ENCODE measurements around the gene SLC14A1. TPM values are rescaled to one million over a fixed set of nuclear protein-coding genes. Genes with fewer than 3 reads are reported as not detected.
A peak's percentile ranks its signal among the peaks of the same experiment; 100 is the strongest.

The SLC14A1 gene
- total and polyA plus RNA-seq, 3 donors from 2014 or later = 0.50 to 0.73 TPM; not detected in 1

DNA sequence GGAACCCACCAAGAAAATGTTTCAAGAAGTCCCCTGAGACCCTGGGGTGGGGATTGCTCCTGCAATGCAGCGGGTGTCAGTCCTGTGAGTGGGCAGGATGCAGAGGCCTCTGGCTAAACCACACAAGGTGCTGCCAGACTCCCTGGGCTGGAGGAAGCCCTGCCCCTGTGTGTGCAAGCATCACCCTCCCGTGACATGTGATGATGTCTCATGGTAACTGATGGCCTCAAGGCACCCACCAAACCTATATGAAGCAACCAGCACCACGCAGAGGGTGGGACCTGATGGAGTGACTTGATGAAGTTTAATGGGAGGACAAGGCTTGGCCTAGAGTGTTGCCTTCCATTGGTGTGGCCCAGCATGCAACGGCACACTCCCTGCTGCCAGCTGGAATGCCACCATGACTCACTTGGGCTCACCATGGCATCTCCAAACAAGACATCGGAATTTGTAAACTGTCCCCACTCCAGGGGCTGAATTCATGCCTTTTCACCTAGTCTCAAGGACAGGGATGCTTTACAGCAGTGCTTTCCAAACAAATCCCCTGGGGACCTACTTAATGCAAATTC is 8.7 kb upstream of the SLC14A1 start:
- 81 to 90% methylated on average over 3 to 5 of the region's 5 CpGs for WGBS, 2 donors
- TF ChIP-seq, protein P1, sequence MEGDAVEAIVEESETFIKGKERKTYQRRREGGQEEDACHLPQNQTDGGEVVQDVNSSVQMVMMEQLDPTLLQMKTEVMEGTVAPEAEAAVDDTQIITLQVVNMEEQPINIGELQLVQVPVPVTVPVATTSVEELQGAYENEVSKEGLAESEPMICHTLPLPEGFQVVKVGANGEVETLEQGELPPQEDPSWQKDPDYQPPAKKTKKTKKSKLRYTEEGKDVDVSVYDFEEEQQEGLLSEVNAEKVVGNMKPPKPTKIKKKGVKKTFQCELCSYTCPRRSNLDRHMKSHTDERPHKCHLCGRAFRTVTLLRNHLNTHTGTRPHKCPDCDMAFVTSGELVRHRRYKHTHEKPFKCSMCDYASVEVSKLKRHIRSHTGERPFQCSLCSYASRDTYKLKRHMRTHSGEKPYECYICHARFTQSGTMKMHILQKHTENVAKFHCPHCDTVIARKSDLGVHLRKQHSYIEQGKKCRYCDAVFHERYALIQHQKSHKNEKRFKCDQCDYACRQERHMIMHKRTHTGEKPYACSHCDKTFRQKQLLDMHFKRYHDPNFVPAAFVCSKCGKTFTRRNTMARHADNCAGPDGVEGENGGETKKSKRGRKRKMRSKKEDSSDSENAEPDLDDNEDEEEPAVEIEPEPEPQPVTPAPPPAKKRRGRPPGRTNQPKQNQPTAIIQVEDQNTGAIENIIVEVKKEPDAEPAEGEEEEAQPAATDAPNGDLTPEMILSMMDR (IDR thresholded peaks at IDR 0.05) = no peak
- Histone ChIP-seq H3K4me1 (no peaks in the 10 kb centered on the region), H3K36me3 (ENCODE audit: low read depth, missing control alignments) (no peaks in the 10 kb centered on the region), H3K9me3 (no peaks in the 10 kb centered on the region), H3K4me3 (no peak overlapping the region), H3K27me3 (no peaks in the 10 kb centered on the region), H3K27ac (no peak overlapping the region)
- intact Hi-C loops (cut with DNase I; ENCODE audit: low total_unique reads) = no loop called here
- DNase-seq = no peak

DNA sequence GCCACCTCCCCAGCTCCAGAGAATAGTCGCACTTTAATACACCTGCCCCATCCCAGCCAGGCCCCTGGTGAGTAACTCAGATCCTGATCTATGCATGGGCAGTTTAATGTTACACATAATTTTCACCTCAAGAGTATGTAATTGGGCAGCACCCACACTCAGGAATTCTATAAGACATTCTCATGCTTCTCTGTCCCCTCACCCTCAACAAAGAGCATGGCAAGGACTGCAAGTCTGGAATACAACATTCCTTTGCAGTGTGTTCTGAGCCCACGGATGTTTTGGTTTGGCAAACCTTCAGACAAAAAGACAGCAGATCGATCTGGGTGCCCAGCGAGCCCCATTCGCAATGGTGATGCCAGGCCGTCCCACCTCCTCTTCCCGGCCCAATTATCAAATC is 4.9 kb upstream of the SLC14A1 start:
- Histone ChIP-seq H3K9me3 (no peaks in the 10 kb centered on the region), H3K36me3 (ENCODE audit: low read depth, missing control alignments) (no peaks in the 10 kb centered on the region), H3K27ac (no peak overlapping the region), H3K4me3 (no peak overlapping the region), H3K27me3 (no peaks in the 10 kb centered on the region), H3K4me1 (no peaks in the 10 kb centered on the region)
- DNase-seq = no peak
- 92 to 96% methylated on average over 7 of the region's 7 CpGs for WGBS, 2 donors
- TF ChIP-seq, protein P1 (IDR thresholded peaks at IDR 0.05) = no peak
- no peak for TF ChIP-seq POLR2A (IDR thresholded peaks at IDR 0.05)
- intact Hi-C loops (cut with DNase I; ENCODE audit: low total_unique reads) = no loop called here

DNA sequence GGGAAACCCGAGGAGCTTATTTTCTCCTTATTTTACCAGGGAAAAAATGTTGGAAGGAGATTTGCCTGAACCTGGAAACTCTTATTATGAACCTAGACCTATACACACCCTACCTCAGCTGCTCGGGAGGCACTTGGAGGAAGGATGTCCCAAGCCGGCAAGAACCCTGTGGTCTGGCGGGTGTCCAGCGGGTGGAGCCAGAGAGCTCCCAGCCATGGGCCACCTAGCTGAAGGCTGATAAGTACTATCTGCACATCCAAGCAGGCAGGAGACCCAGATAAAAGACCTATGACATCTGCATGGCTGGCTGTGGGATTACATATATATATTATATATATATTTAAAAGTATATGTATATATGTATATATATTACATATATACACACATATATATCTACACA is 1.1 kb upstream of the SLC14A1 start:
- intact Hi-C loops (cut with DNase I; ENCODE audit: low total_unique reads) = no loop called here

DNA sequence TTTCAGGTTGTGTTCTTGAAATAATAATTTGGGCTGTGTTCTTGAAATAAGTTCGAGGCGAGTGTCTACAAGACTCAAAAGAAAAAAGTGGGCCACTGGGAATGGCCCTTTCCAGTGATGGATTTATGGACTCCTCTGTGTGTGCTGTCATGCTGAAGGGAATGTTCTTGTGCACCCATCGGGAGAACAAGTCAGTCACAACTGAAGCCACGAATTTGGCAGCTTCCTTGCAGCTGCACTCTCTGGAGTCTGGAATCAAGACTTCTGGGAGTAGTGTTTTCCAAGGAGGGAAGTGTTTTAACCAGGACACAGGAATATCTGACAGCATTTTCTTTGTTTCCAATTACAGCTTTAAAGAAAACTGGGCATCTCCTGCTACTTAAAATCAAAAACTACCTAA is 620 bp downstream of the SLC14A1 start:
- TF ChIP-seq, protein P1 (IDR thresholded peaks at IDR 0.05) = no peak
- no peak for TF ChIP-seq POLR2A (IDR thresholded peaks at IDR 0.05)
- intact Hi-C loops (cut with DNase I; ENCODE audit: low total_unique reads) = no loop called here
- no peak for DNase-seq
- no peaks in the 10 kb centered on the region for H3K9me3 ChIP-seq
- no peaks in the 10 kb centered on the region for H3K27me3 ChIP-seq
- H3K36me3 ChIP-seq (ENCODE audit: low read depth, missing control alignments) = no peaks in the 10 kb centered on the region
- WGBS, 2 donors = 68 to 75% methylated on average over 4 of the region's 4 CpGs
- no peak overlapping the region for H3K27ac ChIP-seq
- no peak overlapping the region for H3K4me3 ChIP-seq
- no peaks in the 10 kb centered on the region for H3K4me1 ChIP-seq

More for the DNA sequence above, 1.1 kb upstream of the SLC14A1 start:
- H3K36me3 ChIP-seq (ENCODE audit: low read depth, missing control alignments) = no peaks in the 10 kb centered on the region
- WGBS, 2 donors = 17 to 24% methylated on average over 5 of the region's 5 CpGs
- no peaks in the 10 kb centered on the region for H3K27me3 ChIP-seq
- DNase-seq = peak; percentile 84
- no peaks in the 10 kb centered on the region for H3K4me1 ChIP-seq
- H3K4me3 ChIP-seq = no peak overlapping the region
- no peak overlapping the region for H3K27ac ChIP-seq
- H3K9me3 ChIP-seq = no peaks in the 10 kb centered on the region
- no peak for TF ChIP-seq POLR2A (IDR thresholded peaks at IDR 0.05)
- TF ChIP-seq, protein P1 (IDR thresholded peaks at IDR 0.05) = peak in 2 of 3 experiments; percentile 30 to 58

DNA sequence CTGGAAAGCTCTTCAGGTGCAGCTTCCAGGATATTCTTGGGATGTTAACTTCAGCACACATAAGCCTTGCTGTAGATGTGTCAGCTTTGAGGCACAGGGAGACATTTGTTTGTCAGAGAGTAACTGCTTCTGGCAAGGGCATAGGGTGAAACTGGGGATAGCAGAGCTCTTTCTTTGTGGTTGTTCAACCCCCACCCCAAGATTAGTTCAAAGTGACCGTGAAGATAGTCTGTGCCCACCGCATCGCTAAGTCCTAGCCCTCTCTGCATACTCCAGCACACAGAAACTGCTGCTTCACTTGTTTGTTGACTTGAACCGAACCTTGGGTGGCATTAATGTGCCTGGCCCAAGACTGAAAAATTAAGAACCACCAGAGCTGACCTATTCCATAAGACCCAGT is 1.4 kb downstream of the SLC14A1 start:
- Histone ChIP-seq H3K9me3 (no peaks in the 10 kb centered on the region), H3K4me3 (no peak overlapping the region), H3K27ac (no peak overlapping the region), H3K27me3 (no peaks in the 10 kb centered on the region), H3K4me1 (no peaks in the 10 kb centered on the region), H3K36me3 (ENCODE audit: low read depth, missing control alignments) (no peaks in the 10 kb centered on the region)
- DNase-seq = no peak
- TF ChIP-seq, protein P1 (IDR thresholded peaks at IDR 0.05) = no peak
- no peak for TF ChIP-seq POLR2A (IDR thresholded peaks at IDR 0.05)
- 94% methylated on average over 4 of the region's 4 CpGs for WGBS, 2 donors
- intact Hi-C loops (cut with DNase I; ENCODE audit: low total_unique reads) = no loop called here

Measured in testis (tissue), 3 donors.